22Rv1 (cell line): ENCODE data around the gene KRT9.

Experiments used
- ZFX ChIP-seq: fragments of 450-650 bp; IDR thresholded peaks from 2 replicates; pipeline ENCODE4 v1.6.1; 2017; ENCODE audit warnings: antibody characterized with exemption, borderline replicate concordance
- TF ChIP-seq, protein P1 (sequence below): fragments of 450-650 bp; IDR thresholded peaks from 2 replicates; pipeline ENCODE4 v1.5.1; 2017; ENCODE audit warnings: mild to moderate bottlenecking

DNA sequence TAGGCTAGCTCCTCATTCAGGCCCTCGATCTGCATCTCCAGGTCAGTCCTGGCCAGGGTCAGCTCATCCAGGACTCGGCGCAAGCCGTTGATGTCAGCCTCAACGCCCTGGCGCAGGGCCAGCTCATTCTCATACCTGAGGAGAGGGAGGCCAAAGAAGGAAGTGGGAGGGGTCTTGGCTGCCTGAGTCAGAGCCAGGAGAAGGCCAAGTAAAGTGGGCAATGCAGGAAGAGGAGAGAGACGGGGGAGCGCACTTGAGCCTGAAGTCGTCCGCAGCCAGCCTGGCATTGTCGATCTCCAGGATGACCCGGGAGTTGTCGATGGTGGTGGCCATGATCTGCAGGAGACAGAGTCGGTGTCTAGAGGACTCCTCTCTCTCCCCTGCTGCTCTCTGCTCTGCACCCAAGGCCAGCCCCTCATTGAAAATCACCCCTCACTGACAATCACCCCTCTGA, 55.0 kb downstream of the KRT9 start:
- TF ChIP-seq, protein P1, sequence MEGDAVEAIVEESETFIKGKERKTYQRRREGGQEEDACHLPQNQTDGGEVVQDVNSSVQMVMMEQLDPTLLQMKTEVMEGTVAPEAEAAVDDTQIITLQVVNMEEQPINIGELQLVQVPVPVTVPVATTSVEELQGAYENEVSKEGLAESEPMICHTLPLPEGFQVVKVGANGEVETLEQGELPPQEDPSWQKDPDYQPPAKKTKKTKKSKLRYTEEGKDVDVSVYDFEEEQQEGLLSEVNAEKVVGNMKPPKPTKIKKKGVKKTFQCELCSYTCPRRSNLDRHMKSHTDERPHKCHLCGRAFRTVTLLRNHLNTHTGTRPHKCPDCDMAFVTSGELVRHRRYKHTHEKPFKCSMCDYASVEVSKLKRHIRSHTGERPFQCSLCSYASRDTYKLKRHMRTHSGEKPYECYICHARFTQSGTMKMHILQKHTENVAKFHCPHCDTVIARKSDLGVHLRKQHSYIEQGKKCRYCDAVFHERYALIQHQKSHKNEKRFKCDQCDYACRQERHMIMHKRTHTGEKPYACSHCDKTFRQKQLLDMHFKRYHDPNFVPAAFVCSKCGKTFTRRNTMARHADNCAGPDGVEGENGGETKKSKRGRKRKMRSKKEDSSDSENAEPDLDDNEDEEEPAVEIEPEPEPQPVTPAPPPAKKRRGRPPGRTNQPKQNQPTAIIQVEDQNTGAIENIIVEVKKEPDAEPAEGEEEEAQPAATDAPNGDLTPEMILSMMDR = no peak
- no peak for TF ChIP-seq ZFX
